HG03097 (cell line): ENCODE data around the gene MOV10L1.

ENCODE experiments used
- ATAC-seq: cut with Tn5 transposase; IDR thresholded peaks from one replicate; pipeline ENCODE4 v1.9.1; 2021; ENCODE audit not compliant: unreplicated experiment, low FRiP score

The MOV10L1 gene

DNA sequence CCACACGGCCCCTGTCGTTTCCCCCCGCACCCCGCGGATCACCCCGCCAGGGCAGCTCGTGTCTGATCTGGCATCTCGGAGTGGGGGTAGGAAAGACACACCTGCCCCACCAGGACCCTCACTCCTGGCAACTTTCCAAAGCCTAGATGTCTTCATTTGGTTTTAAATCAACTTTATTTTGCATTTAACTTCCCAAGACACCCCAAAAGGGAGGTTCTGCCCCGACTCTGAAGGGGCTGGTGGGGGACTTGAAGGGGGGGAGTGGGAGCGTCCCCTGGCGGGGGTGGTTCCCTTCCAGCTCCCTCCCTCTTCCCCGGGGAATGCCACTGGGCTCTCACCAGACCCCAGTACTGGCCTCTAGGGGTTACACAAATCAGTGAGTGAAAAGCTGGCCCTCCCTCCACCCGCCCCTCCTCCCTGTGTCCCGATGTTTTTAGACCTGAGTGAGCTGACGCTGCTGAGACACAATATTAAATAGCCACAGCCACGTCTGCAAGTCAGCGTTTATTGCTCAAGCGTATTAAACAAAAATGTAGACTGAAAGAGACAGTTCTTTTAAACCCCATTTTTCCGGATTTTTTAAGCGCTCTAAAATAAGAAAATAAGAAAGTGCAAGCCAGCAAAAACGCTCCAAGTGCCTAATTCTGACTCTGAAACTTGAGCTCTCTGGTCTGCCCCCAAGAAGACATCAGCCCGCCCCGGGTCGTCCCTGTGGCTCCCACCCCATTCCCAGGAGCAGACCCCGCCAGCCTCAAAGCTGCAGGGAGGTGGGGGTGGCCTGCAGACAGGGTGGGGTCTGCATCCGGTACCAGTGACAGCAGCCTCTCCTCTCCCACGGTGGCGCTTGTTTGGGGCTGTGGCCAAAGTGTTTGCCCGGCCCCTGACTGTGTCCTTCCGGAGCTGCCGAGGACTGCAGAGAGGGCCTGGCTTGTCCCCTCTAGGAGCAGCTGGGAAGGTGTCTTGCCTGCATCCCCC lies 30.6 kb upstream of the MOV10L1 start:
- ATAC-seq = no peak

GRCh38 chr22:50059881-50060262 lies 29.9 kb upstream of the MOV10L1 start:
- no peak for ATAC-seq

- no peak for ATAC-seq
Observed at GRCh38 chr22:50060441-50061140, 29.2 kb upstream of the MOV10L1 start.

- ATAC-seq = no peak
Observed at GRCh38 chr22:50061141-50061823, 28.5 kb upstream of the MOV10L1 start.

DNA sequence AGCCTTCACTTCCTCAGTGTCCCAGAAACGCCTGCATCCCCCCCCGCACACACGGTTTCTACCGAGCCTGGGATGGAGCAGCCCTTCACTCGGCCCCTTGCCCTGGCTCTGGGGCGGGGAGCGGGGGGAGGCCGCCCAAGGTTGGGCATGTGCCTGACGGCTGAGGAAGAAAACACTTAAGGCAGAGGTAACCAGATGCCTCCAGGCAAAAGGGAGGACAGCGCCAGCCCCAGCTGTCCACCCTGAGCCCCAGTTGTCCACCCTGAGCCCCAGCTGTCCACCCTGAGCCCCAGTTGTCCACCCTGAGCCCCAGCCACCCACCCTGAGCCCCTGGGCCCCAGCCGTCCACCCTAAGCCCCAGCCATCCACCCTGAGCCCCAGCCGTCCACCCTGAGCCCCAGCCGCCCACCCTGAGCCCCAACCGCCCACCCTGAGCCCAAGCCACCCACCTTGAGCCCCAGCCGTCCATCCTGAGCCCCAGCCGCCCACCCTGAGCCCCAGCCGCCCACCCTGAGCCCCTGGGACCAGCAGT lies 27.9 kb upstream of the MOV10L1 start:
- ATAC-seq = no peak

- ATAC-seq = no peak
Observed at GRCh38 chr22:50062509-50063135, 27.2 kb upstream of the MOV10L1 start.

- no peak for ATAC-seq
Observed at GRCh38 chr22:50063589-50064393, 26.0 kb upstream of the MOV10L1 start.

- ATAC-seq = no peak
Observed at GRCh38 chr22:50064453-50064852, 25.4 kb upstream of the MOV10L1 start.

DNA sequence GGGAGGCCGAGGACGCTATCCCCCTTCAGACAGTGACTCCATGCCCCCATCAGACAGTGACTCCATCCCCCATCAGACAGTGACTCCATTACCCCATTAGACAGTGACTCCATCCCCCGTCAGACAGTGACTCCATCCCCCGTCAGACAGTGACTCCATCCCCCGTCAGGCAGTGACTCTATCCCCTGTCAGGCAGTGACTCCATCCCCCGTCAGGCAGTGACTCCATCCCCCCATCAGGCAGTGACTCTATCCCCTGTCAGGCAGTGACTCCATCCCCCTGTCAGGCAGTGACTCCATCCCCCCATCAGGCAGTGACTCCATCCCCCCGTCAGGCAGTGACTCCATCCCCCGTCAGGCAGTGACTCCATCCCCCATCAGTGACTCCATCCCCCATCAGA lies 22.6 kb upstream of the MOV10L1 start:
- ATAC-seq = no peak

- no peak for ATAC-seq
Observed at GRCh38 chr22:50068096-50068495, 21.7 kb upstream of the MOV10L1 start.

GRCh38 chr22:50070366-50070765 lies 19.4 kb upstream of the MOV10L1 start:
- ATAC-seq = no peak

DNA sequence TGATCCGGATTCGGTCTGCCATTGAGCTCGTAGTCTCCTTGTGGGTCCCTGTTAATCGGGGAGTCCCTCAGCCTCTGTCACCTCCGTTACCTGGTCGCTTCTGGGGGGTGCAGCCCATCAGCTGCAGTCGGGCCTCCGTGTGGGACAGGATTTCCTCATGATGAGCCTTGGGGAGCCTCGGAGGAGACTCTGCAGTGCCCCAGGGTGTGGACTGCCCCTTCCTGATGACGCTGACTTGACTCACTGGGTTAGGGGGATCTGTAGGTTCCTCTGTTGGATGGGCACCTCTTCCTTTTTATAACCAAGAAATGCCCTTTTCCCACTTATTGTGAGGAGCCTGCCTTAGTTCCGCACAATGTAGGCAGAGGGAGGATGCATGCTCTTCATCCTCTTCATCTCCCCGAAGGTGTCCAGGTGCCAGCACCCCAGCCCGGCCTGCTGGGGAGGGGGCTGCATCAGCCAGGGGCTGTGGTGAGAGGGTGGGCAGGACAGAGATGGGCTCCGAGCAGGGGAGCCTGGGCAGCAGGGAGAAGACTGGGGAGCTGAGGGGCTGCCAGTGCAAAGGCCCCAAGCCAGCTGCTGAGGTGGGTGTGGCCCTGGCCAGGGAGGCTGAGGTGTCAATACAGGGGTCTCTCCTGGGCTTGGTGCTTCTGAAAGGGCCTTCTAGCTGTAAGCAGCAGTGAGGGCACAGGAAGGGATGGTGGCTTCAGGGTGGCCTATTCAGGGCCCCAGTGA lies 18.2 kb upstream of the MOV10L1 start:
- ATAC-seq = no peak

DNA sequence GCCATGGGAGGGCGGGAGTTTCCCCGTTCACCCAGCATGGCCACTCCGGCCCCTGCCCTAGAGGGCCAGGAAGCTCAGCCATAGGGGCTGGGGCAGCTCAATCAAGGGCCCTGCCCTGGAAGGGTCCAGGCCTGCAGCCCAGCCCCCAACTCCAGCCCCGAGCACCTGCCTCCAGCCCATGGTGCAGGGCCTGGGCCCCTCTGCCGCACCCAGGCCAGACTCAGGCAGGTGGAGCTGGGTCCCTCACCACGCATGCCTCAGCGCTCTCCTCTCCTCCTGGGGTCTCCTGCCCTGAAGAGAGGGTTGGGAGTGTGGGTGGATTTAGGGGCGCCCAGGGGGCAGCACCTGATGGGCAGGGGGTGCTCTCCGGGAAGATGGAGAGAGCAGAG lies 17.6 kb upstream of the MOV10L1 start:
- ATAC-seq = no peak

DNA sequence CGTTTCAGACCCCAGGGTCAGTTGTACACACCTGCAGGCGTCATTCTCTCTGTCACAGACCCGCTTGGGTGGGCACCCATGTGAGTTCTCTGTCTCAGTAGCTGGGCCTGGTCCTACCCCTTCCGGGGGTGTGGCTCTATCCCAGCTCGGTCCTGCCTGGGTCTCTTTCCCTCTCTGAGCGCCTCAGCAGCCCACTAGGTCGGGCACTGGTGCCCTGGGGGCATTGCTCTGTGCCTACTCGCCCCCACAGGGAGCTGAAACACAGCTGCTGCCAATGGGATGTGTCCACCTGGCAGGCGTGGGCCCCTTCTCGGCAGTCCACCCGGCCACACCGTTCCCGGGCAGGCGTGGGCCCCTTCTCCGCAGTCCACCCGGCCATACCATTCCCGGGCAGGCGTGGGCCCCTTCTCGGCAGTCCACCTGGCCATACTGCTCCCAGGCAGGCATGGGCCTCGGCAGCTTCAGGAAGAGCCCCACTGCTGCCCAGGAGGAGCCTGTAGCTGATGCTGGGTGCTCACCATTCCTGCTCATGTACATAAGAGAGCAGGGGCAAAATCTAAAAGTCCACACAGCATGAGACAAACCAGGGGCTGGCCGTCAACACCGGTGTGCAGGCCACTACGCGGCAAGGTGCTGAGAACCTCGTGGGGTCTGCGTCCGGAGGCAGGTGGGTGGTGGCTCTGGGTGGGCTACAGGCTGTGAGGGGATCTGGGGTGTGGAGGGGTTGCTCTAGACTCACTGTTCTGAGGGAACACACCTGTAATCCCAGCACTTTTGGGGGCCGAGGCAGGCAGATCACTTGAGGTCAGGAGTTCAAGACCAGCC lies 16.9 kb upstream of the MOV10L1 start:
- ATAC-seq = no peak

DNA sequence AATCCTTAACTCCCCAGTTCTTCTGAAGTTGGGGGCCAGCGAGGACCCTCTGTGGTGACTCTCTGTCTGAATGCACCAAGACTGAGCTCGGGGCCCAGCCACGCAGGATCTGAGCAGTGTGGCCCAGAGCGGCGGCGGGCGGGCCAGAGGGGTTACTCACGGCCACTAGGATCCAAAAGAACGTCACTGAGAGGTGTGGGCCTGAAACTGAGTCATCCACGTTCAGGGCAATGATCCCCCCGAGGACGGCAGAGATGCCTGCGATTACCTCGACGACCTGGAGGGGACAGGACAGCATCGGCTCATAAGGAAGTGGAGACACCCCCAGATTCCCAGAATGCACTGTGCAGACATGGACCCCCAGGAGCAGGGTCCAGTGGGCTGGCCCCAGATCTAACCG lies 15.8 kb upstream of the MOV10L1 start:
- no peak for ATAC-seq

GRCh38 chr22:50074551-50075530 lies 15.0 kb upstream of the MOV10L1 start:
- ATAC-seq = no peak
